GF-D8 (cell line): ENCODE results near the gene OR52E8.

Experiments
- DNase-seq: peaks from one replicate; lab custom pipeline; 2025; lab: John Stamatoyannopoulos, UW

Gene OR52E8

GRCh38 chr11:5807580-5807979 is 49.9 kb downstream of the OR52E8 start:
- DNase-seq = no peak
